ENCODE results near the gene FAHD2B.
"Not testable (repeated sequence)": the region's sequence is repeated elsewhere in the genome, so short reads cannot be mapped to it uniquely, and the experiment has no call there.

DNA sequence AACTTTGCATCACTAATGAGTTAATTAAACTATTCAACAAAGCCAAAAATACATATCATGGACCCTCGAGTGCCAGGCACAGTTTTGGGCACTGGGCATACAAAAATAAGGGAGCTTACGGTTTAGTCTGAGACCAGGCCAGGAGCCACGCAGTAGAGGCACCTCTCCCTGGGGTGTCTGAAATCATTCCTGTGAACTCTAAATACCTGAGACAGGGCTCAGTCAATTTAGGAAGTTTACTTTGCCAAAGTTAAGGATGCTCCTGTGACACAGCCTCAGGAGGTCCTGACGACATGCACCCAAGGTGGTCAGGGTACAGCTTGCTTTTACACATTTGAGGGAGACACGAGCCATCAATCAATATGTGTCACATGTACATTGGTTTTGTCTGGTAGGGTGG is 28.7 kb downstream of the FAHD2B start:
- not testable (repeated sequence) for TF ChIP-seq CTCF (optimal IDR thresholded peaks at IDR 0.05 in 1 of 3, IDR thresholded peaks at IDR 0.05 in 1 of 3, conservative IDR thresholded peaks at IDR 0.05 in 1 of 3; ENCODE audit: extremely low read depth in 1 of 3, insufficient read depth in 2 of 3, low read length in 3 of 3); EZH2 (IDR thresholded peaks at IDR 0.05; ENCODE audit: low read length)

Measured in keratinocyte (primary cell).